RWPE2 (cell line): Measurements from ENCODE around the gene EIF5B.

Experiments
- ATAC-seq: fragments of 200-7000 bp; cut with Tn5 transposase; 3 replicates; pipeline ENCODE4 v1.9.1; 2021; ENCODE audit warnings: low read depth
- DNase-seq: peaks from one replicate; pipeline ENCODE4 v3.0.0-alpha.2; 2020; ENCODE audit warnings: low spot score
- H3K27ac ChIP-seq: fragments of 450-650 bp; 2 replicates; pipeline ENCODE4 v1.5.1; 2017; ENCODE audit warnings: mild to moderate bottlenecking; ENCODE audit not compliant: poor library complexity, severe bottlenecking
- H3K27me3 ChIP-seq: fragments of 250-450 bp; sonication (Bioruptor Pico); 2 replicates; pipeline ENCODE4 v1.5.1; 2021; ENCODE audit warnings: mild to moderate bottlenecking, moderate library complexity; ENCODE audit not compliant: insufficient read depth, poor library complexity, severe bottlenecking
- H3K36me3 ChIP-seq: fragments of 250-450 bp; sonication (Bioruptor Pico); 2 replicates; pipeline ENCODE4 v1.5.1; 2020; ENCODE audit warnings: low read depth, mild to moderate bottlenecking, moderate library complexity
- H3K4me1 ChIP-seq: fragments of 250-450 bp; sonication (Bioruptor Pico); 2 replicates; pipeline ENCODE4 v1.5.1; 2021; ENCODE audit warnings: mild to moderate bottlenecking, moderate library complexity; ENCODE audit not compliant: insufficient read depth, poor library complexity, severe bottlenecking
- H3K4me3 ChIP-seq: fragments of 250-450 bp; sonication (Bioruptor Pico); 2 replicates; pipeline ENCODE4 v1.5.1; 2021; ENCODE audit warnings: mild to moderate bottlenecking, moderate library complexity; ENCODE audit not compliant: severe bottlenecking
- H3K9me3 ChIP-seq: fragments of 250-450 bp; sonication (Bioruptor Pico); 2 replicates; pipeline ENCODE4 v1.5.1; 2021; ENCODE audit warnings: mild to moderate bottlenecking, moderate library complexity; ENCODE audit not compliant: severe bottlenecking
- TF ChIP-seq, protein P1 (sequence below): fragments of 450-650 bp; IDR thresholded peaks from one replicate; pipeline ENCODE4 v1.5.1; 2017; ENCODE audit warnings: mild to moderate bottlenecking, moderate library complexity; ENCODE audit not compliant: poor library complexity, severe bottlenecking

EIF5B gene

DNA sequence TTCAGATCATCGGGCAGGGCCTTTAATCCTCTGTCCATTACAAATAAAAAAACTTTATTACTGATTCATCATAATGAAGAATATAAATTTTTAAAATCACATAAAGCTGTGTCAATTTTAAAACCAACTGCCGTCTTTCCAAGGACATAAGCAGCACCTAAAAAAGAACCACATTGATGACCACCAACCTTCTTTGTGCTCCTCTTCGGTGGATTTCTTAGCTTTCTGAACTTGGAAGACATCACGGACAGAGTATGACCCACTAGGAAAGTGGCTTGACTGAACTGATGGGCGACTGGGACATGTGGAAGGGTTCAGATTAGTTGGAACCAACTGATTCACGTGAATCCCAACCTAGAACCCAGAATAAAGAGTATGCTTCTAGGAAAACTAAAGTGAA, 68.9 kb downstream of the EIF5B start:
- H3K27ac ChIP-seq: no peak overlapping the region
- peaks cover 97% of the 10 kb centered on the region for H3K36me3 ChIP-seq
- no peaks in the 10 kb centered on the region for H3K27me3 ChIP-seq
- H3K4me1 ChIP-seq: no peaks in the 10 kb centered on the region
- H3K4me3 ChIP-seq: no peak overlapping the region
- TF ChIP-seq, protein P1, sequence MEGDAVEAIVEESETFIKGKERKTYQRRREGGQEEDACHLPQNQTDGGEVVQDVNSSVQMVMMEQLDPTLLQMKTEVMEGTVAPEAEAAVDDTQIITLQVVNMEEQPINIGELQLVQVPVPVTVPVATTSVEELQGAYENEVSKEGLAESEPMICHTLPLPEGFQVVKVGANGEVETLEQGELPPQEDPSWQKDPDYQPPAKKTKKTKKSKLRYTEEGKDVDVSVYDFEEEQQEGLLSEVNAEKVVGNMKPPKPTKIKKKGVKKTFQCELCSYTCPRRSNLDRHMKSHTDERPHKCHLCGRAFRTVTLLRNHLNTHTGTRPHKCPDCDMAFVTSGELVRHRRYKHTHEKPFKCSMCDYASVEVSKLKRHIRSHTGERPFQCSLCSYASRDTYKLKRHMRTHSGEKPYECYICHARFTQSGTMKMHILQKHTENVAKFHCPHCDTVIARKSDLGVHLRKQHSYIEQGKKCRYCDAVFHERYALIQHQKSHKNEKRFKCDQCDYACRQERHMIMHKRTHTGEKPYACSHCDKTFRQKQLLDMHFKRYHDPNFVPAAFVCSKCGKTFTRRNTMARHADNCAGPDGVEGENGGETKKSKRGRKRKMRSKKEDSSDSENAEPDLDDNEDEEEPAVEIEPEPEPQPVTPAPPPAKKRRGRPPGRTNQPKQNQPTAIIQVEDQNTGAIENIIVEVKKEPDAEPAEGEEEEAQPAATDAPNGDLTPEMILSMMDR: no peak
- no peak for ATAC-seq
- H3K9me3 ChIP-seq: no peaks in the 10 kb centered on the region
- DNase-seq: no peak

DNA sequence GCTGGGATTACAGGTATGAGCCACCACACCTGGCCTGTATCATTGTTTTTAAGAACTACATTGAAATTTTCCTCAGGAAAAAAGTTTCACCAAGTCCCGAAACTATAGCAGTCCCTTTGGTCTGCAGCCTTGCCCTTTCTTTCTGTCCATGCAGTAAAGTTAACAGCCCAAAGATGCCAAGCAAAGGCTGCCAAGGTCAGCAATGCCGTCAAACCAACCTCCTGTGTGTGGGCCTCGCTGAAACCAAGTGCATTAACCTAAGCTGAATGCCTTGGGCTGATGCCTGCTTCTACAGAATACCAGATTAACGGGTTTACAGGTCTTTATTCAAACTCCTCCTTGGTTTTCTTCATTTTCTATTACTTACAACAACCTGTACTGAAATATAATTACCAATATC, 73.1 kb downstream of the EIF5B start:
- no peaks in the 10 kb centered on the region for H3K27me3 ChIP-seq
- peaks cover 96% of the 10 kb centered on the region for H3K36me3 ChIP-seq
- TF ChIP-seq, protein P1: no peak
- ATAC-seq (no peak), DNase-seq (no peak)
- H3K9me3 ChIP-seq: no peaks in the 10 kb centered on the region
- no peak overlapping the region for H3K4me3 ChIP-seq
- H3K27ac ChIP-seq: no peak overlapping the region
- H3K4me1 ChIP-seq: no peaks in the 10 kb centered on the region

DNA sequence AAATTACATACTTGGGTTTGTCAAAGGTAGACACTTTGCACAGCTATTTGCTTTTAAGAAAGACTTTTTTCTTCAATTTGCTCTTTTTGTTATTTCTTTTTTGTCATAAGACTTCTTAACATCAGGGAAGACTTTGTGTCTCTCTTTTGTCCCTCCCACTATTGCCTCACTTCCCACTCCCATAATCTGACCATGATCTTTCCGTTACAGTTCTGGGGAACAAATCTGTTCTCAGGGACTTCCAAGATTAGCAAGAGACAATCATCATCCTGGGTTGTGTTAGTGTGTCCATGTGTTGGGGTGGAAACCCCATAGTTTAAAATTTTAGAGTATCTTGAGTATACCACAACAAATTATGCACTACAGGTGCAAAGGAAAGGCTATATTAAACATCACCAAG, 77.4 kb downstream of the EIF5B start:
- DNase-seq: no peak
- H3K4me1 ChIP-seq: no peaks in the 10 kb centered on the region
- no peak overlapping the region for H3K4me3 ChIP-seq
- no peaks in the 10 kb centered on the region for H3K9me3 ChIP-seq
- no peaks in the 10 kb centered on the region for H3K27me3 ChIP-seq
- H3K27ac ChIP-seq: no peak overlapping the region
- TF ChIP-seq, protein P1: no peak
- H3K36me3 ChIP-seq: peaks cover 95% of the 10 kb centered on the region
- no peak for ATAC-seq

DNA sequence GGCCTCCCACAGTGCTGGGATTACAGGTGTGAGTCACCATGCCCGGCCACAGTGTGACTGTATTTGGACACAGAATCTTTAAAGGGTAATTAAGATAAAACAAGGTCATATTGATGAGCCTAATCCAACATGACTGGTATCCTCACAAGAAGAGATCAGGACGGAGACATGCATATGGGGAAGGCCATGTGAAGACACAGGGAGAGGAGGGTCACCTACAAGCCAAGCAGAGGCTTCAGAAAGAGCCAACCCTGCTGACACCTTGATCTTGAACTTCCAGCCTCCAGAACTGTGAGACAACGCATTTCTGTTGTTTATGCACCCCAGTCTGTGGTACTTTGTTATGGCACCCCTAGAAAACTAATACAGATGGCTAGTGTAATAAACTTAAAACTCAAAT, 80.2 kb downstream of the EIF5B start:
- DNase-seq (no peak), ATAC-seq (no peak)
- TF ChIP-seq, protein P1: no peak
- Histone ChIP-seq H3K4me1 (no peaks in the 10 kb centered on the region), H3K27me3 (no peaks in the 10 kb centered on the region), H3K9me3 (no peaks in the 10 kb centered on the region), H3K36me3 (peaks cover 96% of the 10 kb centered on the region), H3K4me3 (no peak overlapping the region), H3K27ac (no peak overlapping the region)

DNA sequence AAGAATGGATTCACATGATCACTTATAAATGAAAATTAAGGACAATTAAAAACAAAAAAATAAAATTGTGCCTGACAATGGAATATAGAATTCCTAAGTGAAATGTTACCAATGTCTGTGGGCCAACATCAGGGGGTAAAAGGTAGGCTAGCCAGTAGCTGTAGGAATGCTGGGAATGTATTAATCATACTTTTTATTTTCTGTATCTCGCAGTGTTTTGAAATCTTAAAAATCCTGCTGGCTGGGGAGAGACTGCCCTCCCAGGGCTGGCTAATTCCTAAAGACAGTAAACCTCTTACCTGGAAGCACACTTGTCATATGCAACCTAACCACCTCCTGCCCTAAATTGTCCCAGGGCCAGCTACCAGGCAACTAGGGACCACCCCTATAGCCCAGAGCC, 82.8 kb downstream of the EIF5B start:
- peak overlapping the region; percentile 36 for H3K27ac ChIP-seq
- TF ChIP-seq, protein P1: no peak
- no peaks in the 10 kb centered on the region for H3K4me1 ChIP-seq
- H3K27me3 ChIP-seq: no peaks in the 10 kb centered on the region
- DNase-seq: no peak
- H3K4me3 ChIP-seq: no peak overlapping the region
- ATAC-seq: peak; percentile 79
- H3K9me3 ChIP-seq: no peaks in the 10 kb centered on the region
- peaks cover 96% of the 10 kb centered on the region for H3K36me3 ChIP-seq
